ENCODE results near the gene YPEL1. TPM values are rescaled to one million over a fixed set of nuclear protein-coding genes. Genes with fewer than 3 reads are reported as not detected.
A peak's percentile ranks its signal among the peaks of the same experiment; 100 is the strongest.

Gene YPEL1
- total RNA-seq, 2 donors from 2014 or later = 14.2 to 19.0 TPM

- no peaks in the 10 kb centered on the region for H3K27me3 Mint-ChIP-seq
- no peaks in the 10 kb centered on the region for H3K36me3 Mint-ChIP-seq
- peaks cover 8 to 30% of the 10 kb centered on the region in 2 donors for H3K4me1 Mint-ChIP-seq (ENCODE audit: low read depth in 2 of 2)
- H3K4me3 Mint-ChIP-seq = no peak overlapping the region
- no peaks in the 10 kb centered on the region for H3K9me3 Mint-ChIP-seq
- ATAC-seq (peak in 1 of 2 donors; percentile 33), DNase-seq (ENCODE audit: low spot score) (no peak)
- no peak overlapping the region for H3K27ac Mint-ChIP-seq
These were observed 61.9 kb downstream of the YPEL1 start for GRCh38 chr22:21673534-21674321.

- Mint-ChIP-seq H3K9me3 (no peaks in the 10 kb centered on the region), H3K4me1 (ENCODE audit: low read depth in 2 of 2) (peaks cover 19 to 25% of the 10 kb centered on the region in 2 donors), H3K27me3 (no peaks in the 10 kb centered on the region), H3K36me3 (no peaks in the 10 kb centered on the region), H3K27ac (no peak overlapping the region), H3K4me3 (no peak overlapping the region)
- DNase-seq (ENCODE audit: low spot score) (no peak), ATAC-seq (no peak)
These were observed 63.4 kb downstream of the YPEL1 start for GRCh38 chr22:21672107-21672629.

- Mint-ChIP-seq H3K27me3 (no peaks in the 10 kb centered on the region), H3K4me3 (no peak overlapping the region), H3K4me1 (ENCODE audit: low read depth in 2 of 2) (peaks cover 30 to 32% of the 10 kb centered on the region in 2 donors), H3K27ac (no peak overlapping the region), H3K9me3 (no peaks in the 10 kb centered on the region), H3K36me3 (no peaks in the 10 kb centered on the region)
- DNase-seq (ENCODE audit: low spot score) (peak; percentile 1), ATAC-seq (no peak)
These were observed 66.6 kb downstream of the YPEL1 start for GRCh38 chr22:21669026-21669425.

- no peak for ATAC-seq
- no peaks in the 10 kb centered on the region for H3K36me3 Mint-ChIP-seq
- H3K27me3 Mint-ChIP-seq = no peaks in the 10 kb centered on the region
- H3K9me3 Mint-ChIP-seq = no peaks in the 10 kb centered on the region
- no peak for DNase-seq (ENCODE audit: low spot score)
- peaks cover 28 to 30% of the 10 kb centered on the region in 2 donors for H3K4me1 Mint-ChIP-seq (ENCODE audit: low read depth in 2 of 2)
- H3K27ac Mint-ChIP-seq = peak overlapping the region; percentile 88 to 98
- peak overlapping the region; percentile 92 for H3K4me3 Mint-ChIP-seq
These were observed 68.8 kb downstream of the YPEL1 start for GRCh38 chr22:21666786-21667185.

GRCh38 chr22:21665047-21665851 is 70.3 kb downstream of the YPEL1 start:
- Mint-ChIP-seq H3K27ac (peak overlapping the region; percentile 88 to 98), H3K4me1 (ENCODE audit: low read depth in 2 of 2) (peaks cover 29 to 30% of the 10 kb centered on the region in 2 donors), H3K36me3 (no peaks in the 10 kb centered on the region), H3K27me3 (no peaks in the 10 kb centered on the region), H3K9me3 (no peaks in the 10 kb centered on the region), H3K4me3 (peak overlapping the region; percentile 92)
- ATAC-seq (no peak), DNase-seq (ENCODE audit: low spot score) (no peak)

- Mint-ChIP-seq H3K9me3 (no peaks in the 10 kb centered on the region), H3K4me3 (peak overlapping the region; percentile 24), H3K4me1 (ENCODE audit: low read depth in 2 of 2) (peaks cover 22 to 23% of the 10 kb centered on the region in 2 donors), H3K27ac (peak overlapping the region in 1 of 2 donors; percentile 13), H3K27me3 (no peaks in the 10 kb centered on the region), H3K36me3 (no peaks in the 10 kb centered on the region)
- ATAC-seq (no peak), DNase-seq (ENCODE audit: low spot score) (no peak)
These were observed 71.9 kb downstream of the YPEL1 start for GRCh38 chr22:21663738-21664137.

- Mint-ChIP-seq H3K27me3 (no peaks in the 10 kb centered on the region), H3K36me3 (no peaks in the 10 kb centered on the region), H3K4me1 (ENCODE audit: low read depth in 2 of 2) (peaks cover 11 to 18% of the 10 kb centered on the region in 2 donors), H3K4me3 (no peak overlapping the region), H3K27ac (no peak overlapping the region), H3K9me3 (no peaks in the 10 kb centered on the region)
- DNase-seq (ENCODE audit: low spot score) (no peak), ATAC-seq (no peak)
These were observed 73.6 kb downstream of the YPEL1 start for GRCh38 chr22:21661991-21662390.

- DNase-seq (ENCODE audit: low spot score) (no peak), ATAC-seq (no peak)
- Mint-ChIP-seq H3K36me3 (no peaks in the 10 kb centered on the region), H3K4me1 (ENCODE audit: low read depth in 2 of 2) (peaks cover 18 to 25% of the 10 kb centered on the region in 2 donors), H3K27me3 (no peaks in the 10 kb centered on the region), H3K27ac (no peak overlapping the region), H3K4me3 (no peak overlapping the region), H3K9me3 (no peaks in the 10 kb centered on the region)
These were observed 74.7 kb downstream of the YPEL1 start for GRCh38 chr22:21660904-21661303.

GRCh38 chr22:21659864-21660525 is 75.6 kb downstream of the YPEL1 start:
- DNase-seq (ENCODE audit: low spot score) = no peak
- no peak overlapping the region for H3K27ac Mint-ChIP-seq
- H3K36me3 Mint-ChIP-seq = no peaks in the 10 kb centered on the region
- no peak for ATAC-seq
- H3K4me3 Mint-ChIP-seq = no peak overlapping the region
- no peaks in the 10 kb centered on the region for H3K27me3 Mint-ChIP-seq
- H3K4me1 Mint-ChIP-seq (ENCODE audit: low read depth in 2 of 2) = peaks cover 14 to 21% of the 10 kb centered on the region in 2 donors
- H3K9me3 Mint-ChIP-seq = no peaks in the 10 kb centered on the region

GRCh38 chr22:21657360-21658032 is 78.1 kb downstream of the YPEL1 start:
- Mint-ChIP-seq H3K4me3 (peak overlapping the region; percentile 83), H3K36me3 (no peaks in the 10 kb centered on the region), H3K4me1 (ENCODE audit: low read depth in 2 of 2) (peaks cover 12 to 16% of the 10 kb centered on the region in 2 donors), H3K27me3 (no peaks in the 10 kb centered on the region), H3K27ac (peak overlapping the region; percentile 56 to 83), H3K9me3 (no peaks in the 10 kb centered on the region)
- peak; percentile 95 to 97 for ATAC-seq
- DNase-seq (ENCODE audit: low spot score) = peak; percentile 93

GRCh38 chr22:21657020-21657359 is 78.6 kb downstream of the YPEL1 start:
- Mint-ChIP-seq H3K27me3 (no peaks in the 10 kb centered on the region), H3K27ac (peak overlapping the region; percentile 56 to 83), H3K36me3 (no peaks in the 10 kb centered on the region), H3K4me3 (peak overlapping the region; percentile 83), H3K4me1 (ENCODE audit: low read depth in 2 of 2) (peaks cover 12 to 19% of the 10 kb centered on the region in 2 donors), H3K9me3 (no peaks in the 10 kb centered on the region)
- ATAC-seq = no peak
- no peak for DNase-seq (ENCODE audit: low spot score)

GRCh38 chr22:21652547-21653545 is 82.7 kb downstream of the YPEL1 start:
- no peaks in the 10 kb centered on the region for H3K9me3 Mint-ChIP-seq
- ATAC-seq = no peak
- H3K4me3 Mint-ChIP-seq = peak overlapping the region; percentile 82
- H3K4me1 Mint-ChIP-seq (ENCODE audit: low read depth in 2 of 2) = peaks cover 29 to 34% of the 10 kb centered on the region in 2 donors
- H3K36me3 Mint-ChIP-seq = no peaks in the 10 kb centered on the region
- DNase-seq (ENCODE audit: low spot score) = peak; percentile 52
- H3K27ac Mint-ChIP-seq = peak overlapping the region; percentile 71 to 87
- no peaks in the 10 kb centered on the region for H3K27me3 Mint-ChIP-seq
